ENCODE data around the gene PIAS1. TPM values are rescaled to one million over a fixed set of nuclear protein-coding genes. Genes with fewer than 3 reads are reported as not detected.

PIAS1 gene
- total and polyA plus RNA-seq, 9 of the 15 experiments (the other 6 are each of a cell fraction or from before 2014, with no cell fraction given): 18.0 to 59.1 (median 28.5) TPM

GRCh38 chr15:68053701-68054627 is at the start of gene PIAS1 (continued):
- TF ChIP-seq ELK1 (CRISPR knock-in tag; IDR thresholded peaks at IDR 0.05) (no peak), ZBED1 (IDR thresholded peaks at IDR 0.05) (peak; percentile 36; the same call in 1 of the 2 replicates), GATAD2B (IDR thresholded peaks at IDR 0.05; ENCODE audit: borderline replicate concordance) (peak; percentile 23; the same call in 1 of the 2 replicates), SETDB1 (IDR thresholded peaks at IDR 0.05; ENCODE audit: low read length) (no peak), NFATC3 (IDR thresholded peaks at IDR 0.05) (no peak), SMARCE1 (IDR thresholded peaks at IDR 0.05) (0 out of 2 replicates have a peak, but pooled peaks have one; percentile 29), NCOA1 (IDR thresholded peaks at IDR 0.05; ENCODE audit: low read depth) (no peak), PHF8 (IDR thresholded peaks at IDR 0.05; ENCODE audit: borderline replicate concordance, low read length) (peak; percentile 90; the same call in 1 of the 2 replicates), NBN (IDR thresholded peaks at IDR 0.05; ENCODE audit: low read depth) (no peak), PTTG1 (tag; IDR thresholded peaks at IDR 0.05; ENCODE audit: low read depth) (no peak), HCFC1 (IDR thresholded peaks at IDR 0.05; ENCODE audit: low read depth, low read length) (no peak; the same call in 1 of the 2 replicates), BCLAF1 (IDR thresholded peaks at IDR 0.05; ENCODE audit: borderline replicate concordance in 1 of 2, control insufficient read depth in 1 of 2, low read depth in 2 of 2, low read length in 1 of 2) (no peak), ZNF76 (CRISPR knock-in tag; IDR thresholded peaks at IDR 0.05; ENCODE audit: borderline replicate concordance) (no peak), CREM (IDR thresholded peaks at IDR 0.05; ENCODE audit: low read depth) (peak; percentile 58), E4F1 (CRISPR knock-in tag; IDR thresholded peaks at IDR 0.05; ENCODE audit: borderline replicate concordance) (no peak), ZNF444 (CRISPR knock-in tag; IDR thresholded peaks at IDR 0.05) (no peak), ZNF551 (CRISPR knock-in tag; IDR thresholded peaks at IDR 0.05) (no peak), CHD1 (IDR thresholded peaks at IDR 0.05; ENCODE audit: low read length) (no peak)

Data from K562 (cell line).